NB4 (cell line): ENCODE data around the gene DMC1.

ENCODE experiments used
- CTCF ChIP-seq: IDR thresholded peaks from one replicate; pipeline ENCODE4 v1.5.1; 2012; ENCODE audit warnings: low read depth, low read length
- MAX ChIP-seq: IDR thresholded peaks from 2 replicates; pipeline ENCODE4 v1.6.1; 2011; ENCODE audit warnings: low read depth, low read length
- MYC ChIP-seq: IDR thresholded peaks from 2 replicates; pipeline ENCODE4 v1.6.1; 2011; ENCODE audit warnings: low read depth, low read length
- POLR2A ChIP-seq: IDR thresholded peaks from 2 replicates; pipeline ENCODE4 v1.6.1; 2011; ENCODE audit warnings: mild to moderate bottlenecking; ENCODE audit not compliant: insufficient read length; ENCODE audit errors: extremely low read depth

DNA sequence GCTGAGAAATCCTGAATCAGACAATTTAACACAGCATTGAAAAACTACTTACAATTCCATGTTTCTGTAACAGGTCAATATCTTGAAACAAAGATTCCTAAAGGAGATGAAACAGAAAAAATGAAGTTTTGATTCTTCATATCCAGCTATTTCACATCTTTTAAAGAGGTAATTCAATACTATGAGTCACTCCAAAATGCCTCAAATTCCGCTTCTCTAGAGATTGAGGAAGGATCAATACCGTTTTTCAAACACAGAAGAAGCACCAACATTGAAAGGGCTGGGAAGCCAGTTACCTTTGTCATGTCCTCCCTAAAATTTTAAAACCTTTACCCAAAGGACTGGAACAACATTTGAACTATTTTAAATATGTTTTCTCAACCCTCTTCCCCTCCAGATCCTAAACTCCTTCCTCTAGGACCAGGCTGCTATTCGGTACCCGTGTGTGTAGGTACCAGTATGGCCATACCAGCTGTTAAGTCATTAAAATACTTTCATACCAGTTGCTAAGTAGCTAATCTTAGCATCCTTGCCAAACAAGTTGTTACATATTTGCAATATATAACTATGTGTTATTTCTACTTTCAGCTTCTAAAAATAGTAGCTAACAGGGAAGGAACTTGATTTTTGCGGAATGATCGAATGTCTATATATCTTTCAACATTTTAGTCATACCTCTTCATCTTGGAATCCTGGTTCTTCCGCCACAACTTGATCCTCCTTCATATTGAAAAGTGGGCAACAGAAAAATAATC, 2.3 kb downstream of the DMC1 start:
- no peak for TF ChIP-seq MYC
- no peak for TF ChIP-seq CTCF
- TF ChIP-seq POLR2A: no peak
- no peak for TF ChIP-seq MAX
